Measurements from ENCODE around the gene BMP8A. TPM values are rescaled to one million over a fixed set of nuclear protein-coding genes. Genes with fewer than 3 reads are reported as not detected.

BMP8A gene
- polyA plus RNA-seq, 1 donor (not counting 4 experiments of a cell fraction or from before 2014, with no cell fraction given) = not detected

GRCh38 chr1:39469150-39469549 is 22.3 kb upstream of the BMP8A start:
- no peak for DNase-seq (ENCODE audit: low read depth, low spot score)
- Histone ChIP-seq H3K4me2 (ENCODE audit: control insufficient read depth, extremely low read depth, insufficient read depth, low read depth, low read length) (no peak overlapping the region), H3K9me1 (ENCODE audit: control insufficient read depth, extremely low read depth, insufficient read depth, low read length) (no peaks in the 10 kb centered on the region), H3K4me3 (ENCODE audit: control insufficient read depth in 2 of 3, extremely low read depth in 1 of 3, insufficient read depth in 2 of 3, low read depth in 1 of 3, low read length in 3 of 3) (no peak overlapping the region), H2AFZ (ENCODE audit: control insufficient read depth, low read length) (no peak overlapping the region), H3K4me1 (ENCODE audit: control insufficient read depth, extremely low read depth, insufficient read depth, low read length) (peaks cover 3% of the 10 kb centered on the region), H3K36me3 (ENCODE audit: control insufficient read depth in 2 of 2, extremely low read depth in 1 of 2, insufficient read depth in 2 of 2, low read length in 2 of 2) (peaks cover 29 to 39% of the 10 kb centered on the region in 2 experiments), H3K79me2 (ENCODE audit: control insufficient read depth, insufficient read depth, low read length) (no peaks in the 10 kb centered on the region), H3K9ac (ENCODE audit: control insufficient read depth, extremely low read depth, insufficient read depth, low read length) (no peak overlapping the region), H4K20me1 (ENCODE audit: control insufficient read depth, extremely low read depth, insufficient read depth, low read length) (no peaks in the 10 kb centered on the region), H3K27me3 (ENCODE audit: control insufficient read depth, extremely low read depth, insufficient read depth, low read length) (no peaks in the 10 kb centered on the region), H3K27ac (ENCODE audit: control insufficient read depth, insufficient read depth, low read length) (no peak overlapping the region), H3K9me3 (ENCODE audit: control insufficient read depth, low read depth, low read length) (no peaks in the 10 kb centered on the region)
- no peak for TF ChIP-seq CTCF (optimal IDR thresholded peaks at IDR 0.05 in 1 of 3, IDR thresholded peaks at IDR 0.05 in 1 of 3, conservative IDR thresholded peaks at IDR 0.05 in 1 of 3; ENCODE audit: extremely low read depth in 1 of 3, insufficient read depth in 2 of 3, low read length in 3 of 3)
- dilution Hi-C loops (cut with MboI; ENCODE audit: extremely low pct_ligation_motif_present, low sequenced_read_pairs) = no loop called here
- FAIRE-seq = no peak

- Histone ChIP-seq H2AFZ (ENCODE audit: control insufficient read depth, low read length) (no peak overlapping the region), H3K4me2 (ENCODE audit: control insufficient read depth, extremely low read depth, insufficient read depth, low read depth, low read length) (no peak overlapping the region), H3K9ac (ENCODE audit: control insufficient read depth, extremely low read depth, insufficient read depth, low read length) (no peak overlapping the region), H3K9me1 (ENCODE audit: control insufficient read depth, extremely low read depth, insufficient read depth, low read length) (no peaks in the 10 kb centered on the region), H3K27me3 (ENCODE audit: control insufficient read depth, extremely low read depth, insufficient read depth, low read length) (no peaks in the 10 kb centered on the region), H4K20me1 (ENCODE audit: control insufficient read depth, extremely low read depth, insufficient read depth, low read length) (no peaks in the 10 kb centered on the region), H3K9me3 (ENCODE audit: control insufficient read depth, low read depth, low read length) (no peaks in the 10 kb centered on the region), H3K27ac (ENCODE audit: control insufficient read depth, insufficient read depth, low read length) (no peak overlapping the region), H3K79me2 (ENCODE audit: control insufficient read depth, insufficient read depth, low read length) (no peaks in the 10 kb centered on the region), H3K36me3 (ENCODE audit: control insufficient read depth in 2 of 2, extremely low read depth in 1 of 2, insufficient read depth in 2 of 2, low read length in 2 of 2) (peaks cover 28 to 40% of the 10 kb centered on the region in 2 experiments), H3K4me3 (ENCODE audit: control insufficient read depth in 2 of 3, extremely low read depth in 1 of 3, insufficient read depth in 2 of 3, low read depth in 1 of 3, low read length in 3 of 3) (no peak overlapping the region), H3K4me1 (ENCODE audit: control insufficient read depth, extremely low read depth, insufficient read depth, low read length) (peaks cover 3% of the 10 kb centered on the region)
- DNase-seq (ENCODE audit: low read depth, low spot score) (no peak), FAIRE-seq (no peak)
- dilution Hi-C loops (cut with MboI; ENCODE audit: extremely low pct_ligation_motif_present, low sequenced_read_pairs) = no loop called here
- no peak for TF ChIP-seq EZH2 (IDR thresholded peaks at IDR 0.05; ENCODE audit: low read length)
- TF ChIP-seq CTCF (optimal IDR thresholded peaks at IDR 0.05 in 1 of 3, IDR thresholded peaks at IDR 0.05 in 1 of 3, conservative IDR thresholded peaks at IDR 0.05 in 1 of 3; ENCODE audit: extremely low read depth in 1 of 3, insufficient read depth in 2 of 3, low read length in 3 of 3) = no peak
These were observed 21.4 kb upstream of the BMP8A start for GRCh38 chr1:39470040-39470439.

Data from keratinocyte (primary cell).